NCI-H2171 (cell line): ENCODE measurements around the gene LMNA.

ENCODE experiments used
- DNase-seq: peaks from one replicate; lab custom pipeline; 2025; lab: John Stamatoyannopoulos, UW

The LMNA gene

DNA sequence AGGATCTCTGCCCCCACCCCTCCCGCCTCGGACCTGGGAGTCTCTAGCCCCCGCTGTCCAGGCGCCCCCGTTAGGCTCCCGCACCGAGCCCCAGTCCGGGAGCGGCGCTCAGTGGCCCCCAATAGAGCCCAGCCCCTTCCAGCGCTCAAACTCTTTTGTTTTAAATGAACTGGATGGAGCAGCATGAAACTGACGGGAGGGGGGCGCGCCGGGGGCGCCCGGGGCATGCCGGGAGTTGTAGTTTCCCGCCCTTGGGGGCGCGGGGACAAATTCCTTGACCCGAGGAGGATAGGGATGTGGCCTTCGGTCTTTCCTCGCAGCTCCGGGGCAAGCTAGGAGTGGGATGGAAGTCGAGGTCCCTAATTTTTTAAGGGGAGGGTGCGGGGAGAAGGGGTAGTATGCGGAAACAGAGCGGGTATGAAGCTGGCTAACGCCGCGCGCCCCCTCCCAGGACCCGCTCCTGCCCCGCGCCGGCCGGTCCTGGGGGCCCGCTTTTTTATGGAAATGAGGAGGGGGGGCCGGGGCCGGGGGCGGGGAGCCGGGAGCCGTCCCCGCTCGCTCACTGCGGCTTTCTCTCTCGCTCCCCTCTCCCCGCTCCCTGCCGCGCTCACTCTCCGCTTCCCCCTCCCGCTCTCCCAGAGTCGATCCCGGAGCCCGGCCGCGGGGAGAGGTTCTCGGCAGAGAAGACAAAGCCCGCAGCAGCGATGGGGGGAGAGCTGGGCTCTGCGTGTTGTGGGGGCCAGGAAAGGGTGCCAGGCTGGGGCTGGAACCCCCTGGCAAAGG is 32.0 kb upstream of the LMNA start, which contains the start of gene MEX3A:
TSS of gene MEX3A (minus strand) at position 157 of the 783 bp plus-strand sequence. CDS start 467 bp downstream, outside the sequence.
- DNase-seq, result peak; percentile 79

DNA sequence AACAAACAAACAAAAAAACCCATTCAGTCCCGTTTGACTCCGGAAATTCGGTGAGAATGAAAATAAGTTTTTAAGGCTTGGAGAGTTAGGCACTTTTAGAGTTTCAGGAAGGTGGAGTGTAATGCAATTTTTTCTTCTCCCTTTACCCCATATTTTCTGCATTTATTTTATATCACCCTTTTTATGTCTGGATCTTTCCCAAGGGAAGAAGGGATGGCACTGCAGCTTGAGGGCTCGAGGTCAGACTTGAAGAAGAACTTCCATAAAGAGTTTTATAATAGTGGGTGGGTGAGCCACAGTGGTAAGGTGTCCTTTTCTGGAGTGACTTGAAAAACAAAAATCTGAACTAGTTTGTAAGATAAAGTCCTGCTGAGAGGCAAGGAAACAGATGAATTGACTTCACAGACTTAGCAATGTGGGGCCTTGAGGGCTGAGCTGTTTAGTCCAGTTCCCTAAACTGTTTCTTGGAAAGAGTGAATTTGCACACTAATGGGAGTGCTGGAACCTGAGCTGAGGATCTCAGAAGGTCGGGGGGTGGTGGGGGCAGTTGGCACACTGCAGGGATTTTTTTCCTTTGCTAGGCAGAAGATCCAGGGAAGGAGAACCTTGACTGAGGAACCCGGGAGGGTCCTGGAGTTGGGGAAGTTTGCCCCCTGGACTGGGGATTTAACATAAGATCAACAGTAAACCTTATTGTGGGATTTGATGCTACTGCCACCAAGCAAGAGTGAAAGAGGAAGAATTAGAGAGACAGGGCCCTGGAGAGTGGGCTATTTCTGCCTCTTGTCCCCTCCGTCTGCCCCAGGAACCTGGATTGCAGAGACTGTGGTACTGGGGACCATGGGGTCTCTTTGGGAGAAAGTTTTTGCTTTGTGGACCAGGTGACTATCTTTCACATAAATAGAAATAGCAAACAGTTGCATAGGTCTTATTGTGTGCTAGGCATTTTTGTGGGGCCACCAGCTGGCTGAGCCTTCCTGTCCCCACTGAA is 30.4 kb upstream of the LMNA start:
- no peak for DNase-seq

DNA sequence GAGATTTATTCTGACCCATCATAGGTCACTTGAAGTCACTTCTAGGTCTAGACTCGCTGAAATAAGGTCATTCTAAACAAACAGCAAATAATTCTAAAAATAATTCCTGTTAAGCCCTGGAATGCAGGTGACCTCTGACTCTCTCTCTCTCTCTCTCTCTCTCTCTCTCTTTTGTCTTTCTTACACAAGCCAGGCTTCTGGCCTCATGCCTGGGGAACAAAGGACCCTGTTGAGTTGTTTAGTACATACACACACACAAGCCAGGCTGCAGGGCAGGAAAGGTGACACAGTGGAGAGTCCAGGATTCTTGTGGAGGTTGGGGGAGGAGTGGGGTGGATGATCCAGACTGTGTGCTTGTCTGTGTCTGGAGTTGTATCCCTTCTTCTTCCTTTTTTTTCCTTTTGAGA is 28.3 kb upstream of the LMNA start:
- no peak for DNase-seq

DNA sequence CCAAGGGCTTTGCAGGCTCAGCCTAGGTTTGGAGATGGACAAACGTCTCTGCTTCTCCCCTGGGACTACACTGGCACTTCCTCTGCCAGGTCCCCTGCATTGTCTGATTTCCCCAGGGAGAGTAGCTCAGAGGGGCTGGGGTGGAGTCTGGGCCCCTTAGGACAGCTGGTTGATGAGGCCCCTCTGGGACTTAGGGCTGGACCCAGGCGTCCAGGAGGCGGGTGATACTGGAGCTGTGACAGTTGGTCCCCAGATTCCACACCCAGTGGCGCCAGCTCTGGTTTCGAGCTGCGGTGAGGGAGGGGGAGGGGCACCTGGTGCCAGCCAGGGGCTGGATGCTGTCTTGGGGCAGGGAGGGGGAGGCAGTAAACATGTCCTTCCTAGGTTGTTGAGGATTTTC is 24.8 kb upstream of the LMNA start:
- peak; percentile 87 for DNase-seq

DNA sequence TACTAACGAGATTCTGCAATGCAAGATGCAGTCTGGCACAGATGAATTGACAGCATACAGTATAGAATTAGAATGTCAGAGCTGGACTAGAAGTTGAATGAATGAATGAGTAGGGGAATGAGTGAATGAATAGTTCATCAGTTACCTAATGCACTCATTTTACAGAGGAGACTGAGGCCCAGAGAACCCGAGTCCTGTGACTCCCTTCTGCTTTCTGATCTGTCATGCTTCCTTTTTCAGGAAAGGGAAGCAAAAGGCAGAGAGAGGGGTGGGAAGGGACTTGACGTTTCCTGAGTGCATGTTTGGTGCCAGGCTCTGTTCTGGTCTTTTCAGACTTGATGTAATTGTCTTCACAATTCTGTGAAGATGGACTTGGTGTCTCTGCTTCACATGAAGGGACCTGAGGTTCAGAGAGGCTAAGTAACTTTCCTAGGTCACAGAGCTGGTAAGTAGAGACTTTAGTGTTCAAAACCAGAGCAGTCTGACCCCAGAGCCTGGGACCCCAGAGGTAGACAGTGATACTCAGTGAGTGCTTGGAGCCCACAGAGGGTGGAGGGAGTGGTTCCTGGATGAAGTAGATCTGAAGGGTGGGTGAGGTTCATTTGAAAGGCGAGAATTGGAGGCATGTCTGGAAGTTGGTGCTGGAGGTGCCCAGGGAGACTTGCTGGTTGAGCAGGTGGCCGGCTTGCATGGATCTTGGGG is 24.2 kb upstream of the LMNA start:
- no peak for DNase-seq

DNA sequence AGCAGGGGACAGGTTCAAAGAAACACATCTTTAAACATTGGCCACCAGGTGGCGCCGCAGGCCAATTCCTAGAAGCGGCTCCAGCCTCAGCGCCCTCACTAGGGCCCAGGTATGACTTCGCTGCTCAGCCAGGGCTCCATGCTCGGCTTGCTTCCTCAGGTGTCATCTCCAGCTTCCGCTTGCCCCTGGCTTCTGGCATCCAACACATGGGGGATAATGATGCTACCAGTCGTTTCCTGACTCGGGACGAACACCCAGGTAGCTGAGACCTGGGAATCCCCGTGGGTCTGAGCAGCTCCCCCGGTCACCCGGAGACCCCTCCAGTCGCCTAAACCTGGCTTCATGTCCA is 23.7 kb upstream of the LMNA start:
- DNase-seq, result peak; percentile 90

DNA sequence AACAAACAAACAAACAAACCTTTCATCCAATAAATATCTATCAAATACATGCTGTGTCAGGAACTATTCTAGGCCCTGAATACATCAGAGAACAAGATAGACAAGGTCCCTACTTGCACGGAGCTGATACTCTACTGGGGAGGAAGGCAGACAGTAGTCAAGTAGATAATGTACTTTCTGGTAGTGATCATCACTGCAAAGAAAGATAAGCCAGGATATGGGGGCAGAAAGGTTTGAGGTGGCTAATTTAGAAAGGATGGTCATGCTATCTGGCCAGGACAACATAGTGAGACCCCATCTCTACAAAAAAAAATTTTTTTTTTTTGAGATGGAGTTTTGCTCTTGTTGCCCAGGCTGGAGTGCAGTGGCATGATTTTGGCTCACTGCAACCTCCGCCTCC is 22.9 kb upstream of the LMNA start:
- no peak for DNase-seq

DNA sequence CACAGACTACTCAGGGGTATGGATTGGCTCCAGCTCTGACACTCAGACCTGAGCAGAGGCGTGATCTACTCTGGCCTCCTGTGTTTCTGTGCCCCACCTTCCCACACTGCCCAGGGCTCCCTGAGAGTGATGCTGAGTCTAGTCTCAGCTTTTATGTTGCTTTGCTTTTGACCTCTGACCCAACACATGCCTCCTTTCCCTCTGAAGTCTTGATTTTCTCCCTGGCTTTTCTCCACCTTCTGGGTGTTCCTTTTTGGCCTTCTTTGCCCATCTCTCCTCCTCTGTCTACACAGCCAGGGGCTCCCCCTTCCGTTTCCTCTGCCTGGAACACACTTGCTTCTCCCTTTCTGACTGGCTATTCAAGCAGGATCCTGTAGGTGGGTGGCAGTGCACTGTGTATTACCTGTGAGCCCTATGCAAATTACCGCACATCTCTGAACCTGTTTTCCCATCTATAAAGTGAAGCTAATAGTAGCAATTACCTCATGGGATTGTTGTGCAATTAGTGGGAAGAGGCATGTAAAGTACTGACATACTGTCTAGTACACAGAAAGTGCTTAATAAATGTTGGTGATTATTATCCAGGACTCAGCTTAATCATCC is 18.5 kb upstream of the LMNA start:
- no peak for DNase-seq

DNA sequence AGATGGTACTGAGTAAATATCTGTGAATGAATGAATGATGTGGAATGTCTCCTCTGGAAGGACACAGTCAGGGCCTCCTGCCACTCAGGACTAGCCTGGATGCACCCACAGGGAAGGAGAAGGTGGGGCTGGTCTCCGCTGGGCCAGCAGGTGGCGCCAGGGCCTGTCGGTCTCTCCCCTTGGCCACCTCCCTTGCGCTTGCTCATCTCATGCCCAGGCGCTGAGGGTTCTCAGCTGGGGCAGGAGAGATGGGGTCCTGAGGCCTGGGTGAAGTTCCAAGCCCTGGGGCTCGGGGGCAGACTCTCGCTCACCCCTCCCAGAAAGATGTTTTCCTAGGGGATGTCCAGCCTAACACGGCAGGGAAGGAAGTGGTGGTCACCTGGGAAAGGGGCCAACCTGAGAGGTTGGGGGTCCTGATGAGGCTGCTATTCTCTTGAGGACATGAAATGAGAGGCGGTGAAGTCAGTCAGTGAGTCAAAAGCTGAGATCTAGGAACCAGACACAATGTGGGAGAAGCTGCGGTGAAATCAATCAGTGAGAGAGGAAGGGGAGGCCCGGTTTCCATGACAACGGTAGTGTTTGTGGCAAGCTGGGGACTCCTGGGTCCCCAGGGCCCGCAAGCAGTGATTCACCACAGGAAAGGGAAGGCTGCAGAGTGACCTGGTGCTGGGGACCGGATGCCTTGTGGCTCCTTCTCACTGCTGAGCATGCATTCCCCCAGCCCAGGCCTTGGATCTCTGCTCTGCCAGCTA is 17.7 kb upstream of the LMNA start:
- peak; percentile 34 for DNase-seq

DNA sequence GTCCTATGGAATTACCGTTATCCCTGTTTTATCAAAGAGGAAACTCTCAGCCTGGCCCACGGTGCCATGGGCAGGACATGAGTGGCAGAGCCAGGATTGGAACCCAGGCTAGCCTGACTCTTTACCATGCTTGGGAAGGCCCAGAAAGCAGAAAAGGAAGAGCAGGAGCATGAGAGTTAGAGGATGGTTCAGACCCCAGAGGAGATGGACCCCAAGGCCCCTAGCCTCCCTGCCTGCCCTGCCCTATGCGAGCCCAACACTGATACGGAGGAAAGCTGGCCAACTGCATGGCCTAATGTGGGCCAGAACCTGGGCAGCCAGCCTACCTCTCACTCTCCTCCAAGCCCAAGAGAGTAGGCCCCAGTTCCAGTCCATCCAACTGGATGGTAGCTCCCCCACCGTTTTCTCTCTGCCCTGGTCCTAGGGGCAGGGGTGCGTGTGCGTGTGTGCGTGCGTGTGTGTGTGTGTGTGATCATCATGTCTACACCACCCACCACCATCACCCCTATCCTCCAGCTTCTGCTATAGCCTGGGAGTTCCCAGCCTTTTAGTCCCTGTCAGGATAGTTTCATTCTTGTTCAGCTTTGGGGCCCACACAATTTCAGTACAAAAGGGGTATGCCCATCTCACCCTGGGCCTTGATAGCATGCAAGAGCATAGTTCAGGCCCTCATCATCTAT is 16.9 kb upstream of the LMNA start:
- DNase-seq, result no peak

DNA sequence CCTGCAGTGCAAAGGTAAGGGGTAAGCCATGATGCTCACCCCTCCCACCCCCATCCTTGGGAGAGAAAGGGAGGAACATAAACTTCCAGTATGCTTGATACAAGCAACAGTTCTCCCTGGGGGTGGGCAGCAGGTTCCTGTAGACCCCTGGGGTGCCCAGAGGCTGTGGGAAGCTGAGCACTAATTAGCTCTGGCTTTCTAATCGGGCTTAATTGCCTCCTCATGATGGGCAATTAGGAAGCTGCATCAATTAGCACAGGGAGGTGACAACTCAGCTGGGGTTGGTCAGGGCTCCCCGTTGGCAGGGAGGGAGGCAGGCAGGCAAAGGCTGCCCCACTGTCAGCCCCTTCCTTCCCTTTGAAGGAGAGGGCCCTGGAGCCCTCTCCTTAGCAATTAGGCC is 15.7 kb upstream of the LMNA start:
- no peak for DNase-seq

DNA sequence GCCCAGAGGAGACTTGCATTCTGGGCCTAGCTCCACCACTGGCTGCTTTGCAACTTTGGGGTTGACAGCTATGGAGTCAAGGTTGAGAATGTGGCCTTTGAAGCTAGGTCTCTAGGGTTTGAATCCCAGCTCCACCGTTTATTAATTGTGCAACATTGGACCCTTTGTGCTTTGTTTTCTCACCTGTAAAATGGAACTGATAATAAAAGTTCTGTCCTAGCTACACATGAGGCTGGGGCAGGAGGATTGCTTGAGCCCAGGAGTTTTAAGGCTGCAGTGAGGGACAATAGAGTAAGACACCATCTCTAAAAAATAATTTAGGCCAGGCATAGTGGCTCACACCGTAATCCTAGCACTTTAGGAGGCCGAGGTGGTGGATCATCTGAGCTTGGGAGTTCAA is 15.2 kb upstream of the LMNA start:
- no peak for DNase-seq

DNA sequence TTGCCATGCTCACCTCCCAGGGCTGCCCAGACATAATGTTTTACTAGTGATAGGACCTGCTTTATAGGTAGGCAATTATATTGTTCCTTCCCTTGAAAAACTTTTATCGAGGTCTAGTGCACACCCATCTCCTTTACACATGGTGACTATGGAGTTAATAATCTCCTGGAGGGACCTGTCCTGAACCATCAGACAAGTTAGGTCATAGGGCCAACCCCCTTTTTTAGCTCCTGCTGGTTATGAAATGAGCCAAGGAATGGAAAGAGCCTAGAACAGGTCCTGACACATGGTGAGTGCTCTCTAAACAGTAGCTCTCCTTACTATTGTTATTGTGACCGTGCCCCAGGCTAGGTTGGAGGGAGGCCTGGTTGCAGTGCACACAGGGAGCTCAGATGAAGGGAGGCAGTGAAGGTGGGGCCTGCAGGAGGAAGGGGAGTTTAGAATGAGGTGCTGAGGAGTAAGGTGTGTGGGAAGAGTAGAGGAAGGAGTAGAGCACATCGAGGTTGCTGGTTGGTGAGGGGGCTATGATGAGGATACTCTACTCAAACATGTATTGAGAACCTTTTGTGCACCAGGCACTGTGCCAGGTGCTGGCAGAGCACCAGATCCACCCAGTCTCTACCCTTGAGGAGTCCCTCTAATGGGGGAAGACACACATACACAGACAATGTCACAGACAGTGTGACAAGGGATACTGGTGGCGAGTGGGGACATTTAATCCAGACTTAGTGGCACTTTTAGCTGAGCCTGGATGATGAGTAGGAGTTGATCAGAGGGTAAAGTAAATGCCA is 14.1 kb upstream of the LMNA start:
- no peak for DNase-seq

DNA sequence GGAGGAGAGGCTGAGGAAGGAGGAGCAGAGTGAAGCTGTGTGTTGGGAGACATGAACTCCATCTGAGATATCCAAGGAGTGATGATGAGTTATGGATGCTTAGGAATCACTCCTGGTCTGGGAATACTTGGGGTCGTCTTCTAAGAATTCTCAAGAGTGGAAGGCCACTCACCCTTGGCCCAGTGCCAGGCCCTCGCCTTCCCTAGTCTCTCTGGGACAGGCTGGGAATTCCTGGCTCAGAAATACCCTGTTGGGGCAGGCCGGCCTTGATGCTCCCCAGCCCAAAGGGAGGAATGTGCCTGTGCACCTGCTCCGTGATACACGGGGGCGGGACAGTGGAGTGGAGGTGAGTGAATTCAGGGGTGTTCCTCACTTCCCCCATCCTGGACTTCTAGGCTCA is 12.6 kb upstream of the LMNA start:
- DNase-seq, result no peak

DNA sequence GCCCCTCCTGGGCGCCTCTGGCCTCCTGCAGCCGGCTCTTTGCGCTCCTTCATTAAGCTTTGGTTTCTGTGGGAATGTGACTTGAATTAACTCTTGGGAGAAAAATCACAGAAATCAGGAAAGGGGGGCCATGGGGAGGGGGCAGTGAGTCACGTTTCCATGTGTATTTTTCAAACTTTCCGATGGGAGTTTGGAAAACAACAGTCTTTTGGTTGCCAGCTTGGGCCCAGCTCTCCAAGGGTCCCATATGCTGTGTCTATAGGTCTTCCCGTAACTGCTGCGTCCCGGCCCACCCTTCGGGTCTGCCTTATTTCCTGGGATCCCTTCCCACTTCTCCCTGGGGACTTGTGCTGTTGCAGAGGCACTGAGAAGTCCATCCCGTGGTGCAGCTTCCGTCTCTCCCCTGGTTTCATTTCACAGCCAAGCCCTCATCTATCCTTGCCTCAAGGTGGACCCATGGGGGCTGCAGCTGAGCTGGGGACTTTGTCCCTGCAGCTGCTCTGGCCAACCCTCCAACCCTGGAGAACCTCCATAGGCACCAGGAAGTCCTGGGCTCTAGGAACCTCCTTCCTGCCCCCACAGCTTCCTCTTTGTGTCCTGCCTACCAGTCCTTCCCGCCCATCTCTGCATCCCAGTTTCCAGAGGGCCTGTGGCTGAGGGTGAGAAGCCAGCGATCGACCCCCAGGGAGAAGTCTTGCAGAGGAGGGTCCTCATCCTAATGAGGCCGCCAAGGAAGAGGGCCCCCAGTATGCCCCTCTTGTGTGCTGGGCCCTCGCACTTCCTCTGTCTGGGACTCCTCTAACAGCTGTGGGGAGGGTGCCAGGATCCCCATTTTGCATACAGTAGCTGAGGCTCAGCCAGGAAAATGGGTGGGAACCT is 11.6 kb upstream of the LMNA start:
- no peak for DNase-seq

DNA sequence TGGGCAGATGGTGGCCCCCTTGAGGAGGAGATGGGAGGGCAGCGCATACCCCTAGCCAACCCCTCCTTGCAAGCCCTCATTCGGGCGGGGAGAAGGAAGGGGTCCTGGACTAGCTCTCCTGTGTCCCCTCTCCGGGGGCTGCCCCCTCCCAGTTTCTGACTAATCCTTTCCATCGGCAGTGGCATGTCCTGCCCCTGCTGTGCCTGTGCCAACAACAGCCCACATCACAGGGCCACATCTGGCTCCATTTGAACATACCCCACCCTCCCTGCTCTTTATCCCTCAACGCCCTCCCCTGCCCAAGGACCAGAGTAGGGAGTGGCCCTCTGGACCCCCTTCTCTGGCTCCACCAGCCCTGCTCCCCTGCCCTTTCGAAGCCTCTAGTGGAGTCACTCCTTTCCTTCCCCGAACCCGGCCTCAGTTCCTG is 11.0 kb upstream of the LMNA start:
- no peak for DNase-seq

DNA sequence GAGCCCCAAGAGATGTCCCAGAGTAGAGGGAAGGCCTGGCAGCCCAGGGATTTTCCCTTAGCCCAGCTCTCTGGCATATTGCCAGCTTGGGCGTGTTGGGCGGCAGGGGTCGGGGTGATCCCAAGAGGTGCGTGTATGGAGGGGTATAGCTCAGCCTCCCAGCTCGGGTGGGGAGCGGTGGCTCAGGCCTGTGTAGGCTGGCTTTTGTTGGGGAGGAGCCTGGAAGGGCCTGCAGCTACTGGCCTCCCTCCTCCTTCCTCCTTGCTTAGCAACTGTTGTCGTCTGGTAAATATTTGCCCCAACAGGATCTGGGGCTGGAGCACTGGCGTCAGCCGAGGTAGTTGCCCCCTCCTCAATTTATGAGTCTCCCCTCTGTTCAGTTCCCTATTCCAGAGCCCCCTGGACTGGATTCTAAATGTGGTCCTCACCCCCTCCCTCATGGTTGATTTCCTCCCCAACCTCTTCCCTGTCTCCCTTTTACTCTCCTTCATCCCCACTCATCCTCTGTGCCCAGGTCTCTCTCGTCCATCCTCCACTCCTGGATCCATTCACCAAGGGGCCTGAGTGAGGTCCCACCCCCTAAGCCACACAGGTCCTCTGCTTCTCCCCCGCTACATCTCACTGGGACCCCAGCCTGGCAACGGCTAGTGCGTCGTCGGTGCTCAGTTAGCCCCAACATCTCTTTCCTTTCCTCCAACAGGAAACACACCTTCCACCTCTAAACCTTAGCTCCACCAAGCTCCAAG is 10.3 kb upstream of the LMNA start:
- DNase-seq, result peak; percentile 64
